Neural progenitor cell (in vitro differentiated cells): ENCODE results near the gene AIP.

Experiments used
- EZH2phosphoT487 ChIP-seq: fragments of 200-600 bp; sonication (generic); IDR thresholded peaks from 2 replicates; pipeline ENCODE4 v1.6.1; 2017; ENCODE audit warnings: antibody characterized with exemption
- TF ChIP-seq, protein P1 (sequence below): fragments of 200-600 bp; sonication (generic); IDR thresholded peaks from 2 replicates; pipeline ENCODE4 v1.5.1; 2017; ENCODE audit warnings: antibody characterized with exemption, mild to moderate bottlenecking

DNA sequence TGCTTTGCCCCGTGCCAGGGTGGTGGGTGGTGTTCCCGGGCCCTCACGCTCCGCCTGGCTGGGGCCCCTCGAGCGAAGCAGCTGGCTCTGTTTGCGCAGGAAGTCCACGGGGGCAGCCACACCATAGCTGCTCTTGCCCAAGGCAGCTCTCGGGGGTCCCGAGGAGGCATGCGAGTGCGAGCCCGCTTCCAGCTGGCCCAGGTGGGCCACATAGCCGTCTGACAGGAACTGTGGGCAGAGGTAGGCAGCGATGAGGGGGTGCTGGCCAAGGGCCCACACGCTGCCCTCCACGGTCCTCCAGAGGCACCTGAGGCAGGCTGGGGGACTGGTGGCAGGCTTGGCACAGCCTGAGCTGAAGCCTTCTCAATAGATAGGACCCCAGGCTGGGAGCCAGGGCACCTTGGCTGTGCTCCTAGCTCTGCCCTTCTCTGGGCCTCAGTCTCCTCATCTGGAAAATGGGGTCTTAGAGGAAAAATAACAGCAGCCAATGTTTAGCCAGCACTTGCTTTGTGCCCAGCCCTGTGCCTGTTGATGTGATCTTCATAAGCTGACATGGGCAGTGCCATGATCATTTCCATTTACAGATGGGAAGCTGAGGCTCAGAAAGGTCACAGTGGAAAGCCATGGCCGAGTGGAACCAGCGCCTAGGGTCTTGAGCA lies 9.4 kb downstream of the AIP start:
- TF ChIP-seq, protein P1, sequence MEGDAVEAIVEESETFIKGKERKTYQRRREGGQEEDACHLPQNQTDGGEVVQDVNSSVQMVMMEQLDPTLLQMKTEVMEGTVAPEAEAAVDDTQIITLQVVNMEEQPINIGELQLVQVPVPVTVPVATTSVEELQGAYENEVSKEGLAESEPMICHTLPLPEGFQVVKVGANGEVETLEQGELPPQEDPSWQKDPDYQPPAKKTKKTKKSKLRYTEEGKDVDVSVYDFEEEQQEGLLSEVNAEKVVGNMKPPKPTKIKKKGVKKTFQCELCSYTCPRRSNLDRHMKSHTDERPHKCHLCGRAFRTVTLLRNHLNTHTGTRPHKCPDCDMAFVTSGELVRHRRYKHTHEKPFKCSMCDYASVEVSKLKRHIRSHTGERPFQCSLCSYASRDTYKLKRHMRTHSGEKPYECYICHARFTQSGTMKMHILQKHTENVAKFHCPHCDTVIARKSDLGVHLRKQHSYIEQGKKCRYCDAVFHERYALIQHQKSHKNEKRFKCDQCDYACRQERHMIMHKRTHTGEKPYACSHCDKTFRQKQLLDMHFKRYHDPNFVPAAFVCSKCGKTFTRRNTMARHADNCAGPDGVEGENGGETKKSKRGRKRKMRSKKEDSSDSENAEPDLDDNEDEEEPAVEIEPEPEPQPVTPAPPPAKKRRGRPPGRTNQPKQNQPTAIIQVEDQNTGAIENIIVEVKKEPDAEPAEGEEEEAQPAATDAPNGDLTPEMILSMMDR, result no peak
- no peak for TF ChIP-seq EZH2phosphoT487
